ENCODE data around the gene HIGD1B. TPM values are rescaled to one million over a fixed set of nuclear protein-coding genes. Genes with fewer than 3 reads are reported as not detected.

Gene HIGD1B
- total RNA-seq = 1 to 10 TPM; 1.1 to 2.5 (median 1.5) TPM

DNA sequence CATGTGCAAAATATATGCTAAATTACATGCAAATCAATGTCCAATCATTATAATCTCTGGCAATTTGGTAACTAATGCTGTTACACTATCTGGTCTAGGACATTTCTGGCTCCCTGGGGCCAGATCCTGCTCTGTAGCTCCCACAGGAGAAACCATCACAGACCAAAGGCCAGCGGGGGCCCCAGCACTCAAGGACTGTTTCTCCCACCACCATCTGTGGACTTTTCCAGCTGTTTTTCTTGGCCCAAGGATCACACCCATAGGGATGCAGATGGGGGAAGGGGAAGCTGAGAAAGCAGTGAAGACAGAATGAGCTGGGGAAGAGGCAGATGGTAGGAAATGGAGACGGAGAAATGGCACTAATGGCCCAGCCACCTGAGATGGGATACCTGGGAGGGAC is at the start of gene HIGD1B:
TSS of gene HIGD1B (plus strand) at position 298 of the 400 bp plus-strand sequence. CDS start 270 bp downstream, outside the sequence.
- TF ChIP-seq EP300 (IDR thresholded peaks at IDR 0.05) (no peak), POLR2A (IDR thresholded peaks at IDR 0.05) (no peak), POLR2AphosphoS5 (IDR thresholded peaks at IDR 0.05) (no peak)
- TF ChIP-seq, protein P1, sequence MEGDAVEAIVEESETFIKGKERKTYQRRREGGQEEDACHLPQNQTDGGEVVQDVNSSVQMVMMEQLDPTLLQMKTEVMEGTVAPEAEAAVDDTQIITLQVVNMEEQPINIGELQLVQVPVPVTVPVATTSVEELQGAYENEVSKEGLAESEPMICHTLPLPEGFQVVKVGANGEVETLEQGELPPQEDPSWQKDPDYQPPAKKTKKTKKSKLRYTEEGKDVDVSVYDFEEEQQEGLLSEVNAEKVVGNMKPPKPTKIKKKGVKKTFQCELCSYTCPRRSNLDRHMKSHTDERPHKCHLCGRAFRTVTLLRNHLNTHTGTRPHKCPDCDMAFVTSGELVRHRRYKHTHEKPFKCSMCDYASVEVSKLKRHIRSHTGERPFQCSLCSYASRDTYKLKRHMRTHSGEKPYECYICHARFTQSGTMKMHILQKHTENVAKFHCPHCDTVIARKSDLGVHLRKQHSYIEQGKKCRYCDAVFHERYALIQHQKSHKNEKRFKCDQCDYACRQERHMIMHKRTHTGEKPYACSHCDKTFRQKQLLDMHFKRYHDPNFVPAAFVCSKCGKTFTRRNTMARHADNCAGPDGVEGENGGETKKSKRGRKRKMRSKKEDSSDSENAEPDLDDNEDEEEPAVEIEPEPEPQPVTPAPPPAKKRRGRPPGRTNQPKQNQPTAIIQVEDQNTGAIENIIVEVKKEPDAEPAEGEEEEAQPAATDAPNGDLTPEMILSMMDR (IDR thresholded peaks at IDR 0.05) = no peak
- Histone ChIP-seq H3K27me3 (no peaks in the 10 kb centered on the region), H3K27ac (peak within 1 kb of the TSS in 1 of 4 donors; percentile 17), H3K36me3 (peaks cover 0 to 36% of the 10 kb centered on the region in 2 donors), H3K4me1 (peaks cover 0 to 16% (median 0%) of the 10 kb centered on the region in 3 donors), H3K4me3 (no peak within 1 kb of the TSS), H3K9me3 (no peaks in the 10 kb centered on the region)
- 100% methylated on average over 1 of the region's 2 CpGs; no CpG with 5 or more reads in 1 of the 2 donors for WGBS, 2 donors (ENCODE audit: low coverage in 1 of 2)
- ATAC-seq = no peak

DNA sequence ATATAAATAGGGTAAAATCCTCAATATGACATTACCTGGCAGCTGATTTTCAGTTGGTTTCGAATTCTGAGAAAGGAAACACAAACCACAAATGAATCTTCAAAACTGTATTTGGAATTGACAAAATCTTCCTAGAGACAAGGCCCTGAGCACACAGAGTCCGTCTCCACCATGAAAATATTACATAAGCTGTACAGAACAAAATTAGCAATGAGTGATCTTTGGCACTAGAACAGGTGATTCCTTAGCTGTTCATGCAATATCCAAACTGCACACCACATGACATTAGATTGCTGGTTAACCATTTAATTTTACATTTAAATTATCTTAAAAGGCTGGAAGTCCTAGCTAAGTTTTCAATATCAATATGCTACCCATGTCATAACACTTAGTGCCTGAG is 49.3 kb upstream of the HIGD1B start:
- Histone ChIP-seq H3K9me3 (no peaks in the 10 kb centered on the region), H3K4me1 (peaks cover 7 to 86% (median 11%) of the 10 kb centered on the region in 3 donors), H3K27me3 (no peaks in the 10 kb centered on the region), H3K4me3 (peak overlapping the region in 1 of 2 donors; percentile 36), H3K27ac (peak overlapping the region; percentile 88 to 99 (median 90)), H3K36me3 (no peaks in the 10 kb centered on the region)
- no peak for ATAC-seq
- 48 to 64% methylated on average over 2 of the region's 2 CpGs for WGBS, 2 donors (ENCODE audit: low coverage in 1 of 2)
- TF ChIP-seq POLR2AphosphoS5 (IDR thresholded peaks at IDR 0.05) = peak; percentile 40
- TF ChIP-seq, protein P1 (IDR thresholded peaks at IDR 0.05) = no peak

DNA sequence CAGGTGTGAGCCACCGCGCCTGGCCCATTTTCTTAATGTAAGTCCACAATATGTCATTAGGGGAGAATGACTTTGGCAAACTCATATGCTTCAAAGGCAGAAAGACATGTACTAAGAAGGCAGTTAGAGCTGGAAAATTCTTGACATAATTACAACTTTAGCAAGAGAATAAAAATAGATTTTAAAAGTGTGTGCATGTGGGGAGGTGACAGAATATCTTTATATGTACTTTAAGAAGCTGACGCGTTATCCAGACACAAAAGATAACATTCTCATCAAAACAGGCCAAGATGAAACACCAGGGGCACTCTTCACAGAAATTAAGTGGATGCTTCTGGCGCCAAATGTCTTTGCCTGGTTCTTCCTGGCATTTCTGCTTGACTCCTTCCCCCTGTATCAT is 45.8 kb upstream of the HIGD1B start:
- TF ChIP-seq POLR2AphosphoS5 (IDR thresholded peaks at IDR 0.05) (peak; percentile 55), POLR2A (IDR thresholded peaks at IDR 0.05) (no peak)
- TF ChIP-seq, protein P1 (IDR thresholded peaks at IDR 0.05) = peak in 1 of 4 experiments; percentile 31
- peak; percentile 43 for ATAC-seq
- peaks cover 8 to 81% (median 10%) of the 10 kb centered on the region in 3 donors for H3K4me1 ChIP-seq
- no peaks in the 10 kb centered on the region for H3K27me3 ChIP-seq
- 43 to 44% methylated on average over 5 of the region's 5 CpGs for WGBS, 2 donors (ENCODE audit: low coverage in 1 of 2)
- H3K4me3 ChIP-seq = no peak overlapping the region
- no peaks in the 10 kb centered on the region for H3K9me3 ChIP-seq
- H3K36me3 ChIP-seq = peaks cover 0 to 10% of the 10 kb centered on the region in 2 donors
- H3K27ac ChIP-seq = peak overlapping the region; percentile 48 to 90 (median 85)

DNA sequence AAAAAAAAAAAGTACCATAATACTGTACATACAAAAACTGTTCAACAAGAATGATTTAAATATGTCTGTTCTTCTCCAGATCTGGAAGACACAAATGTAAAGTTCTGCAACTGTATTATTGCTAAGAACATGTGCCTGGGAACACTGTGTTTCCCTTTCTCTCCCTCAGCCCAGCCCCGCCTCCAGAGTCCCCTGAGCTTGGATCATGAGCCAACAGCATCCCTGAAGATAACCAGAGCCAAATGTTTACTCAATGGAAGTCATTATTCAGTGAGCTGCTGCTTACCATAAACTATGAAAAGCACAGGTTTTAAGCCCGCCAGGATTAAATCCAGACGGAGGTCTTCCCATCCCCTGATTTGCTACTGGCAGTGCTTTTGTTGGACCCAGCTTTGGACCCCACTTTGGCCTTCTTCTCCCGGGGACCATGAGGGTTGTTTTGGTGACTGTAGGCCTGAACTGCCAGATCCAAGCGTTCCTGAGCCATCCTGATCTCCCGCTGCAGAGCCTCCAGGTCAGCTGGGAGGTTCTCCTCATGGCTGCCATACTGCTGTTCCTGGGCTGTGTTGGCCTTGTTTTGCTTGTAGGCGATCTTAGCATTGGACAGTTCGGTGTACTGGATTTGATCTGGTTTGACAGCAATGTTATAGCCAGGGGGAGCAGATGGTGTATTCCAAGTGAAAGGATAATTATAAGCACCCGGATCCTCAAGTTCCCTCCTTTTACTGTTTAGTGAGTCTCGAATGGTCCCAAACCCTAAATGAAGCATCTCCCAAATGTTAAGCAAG is 43.2 kb upstream of the HIGD1B start:
- no peaks in the 10 kb centered on the region for H3K9me3 ChIP-seq
- WGBS, 2 donors (ENCODE audit: low coverage in 1 of 2) = 36 to 52% methylated on average over 3 to 7 of the region's 10 CpGs
- ATAC-seq = peak; percentile 86
- peak overlapping the region; percentile 75 to 90 (median 84) for H3K27ac ChIP-seq
- TF ChIP-seq POLR2AphosphoS5 (IDR thresholded peaks at IDR 0.05) = peak; percentile 95
- TF ChIP-seq, protein P1 (IDR thresholded peaks at IDR 0.05) = no peak
- peak; percentile 27 for TF ChIP-seq EP300 (IDR thresholded peaks at IDR 0.05)
- H3K4me3 ChIP-seq = no peak overlapping the region
- H3K36me3 ChIP-seq = peaks cover 0 to 10% of the 10 kb centered on the region in 2 donors
- peaks cover 8 to 71% (median 10%) of the 10 kb centered on the region in 3 donors for H3K4me1 ChIP-seq
- H3K27me3 ChIP-seq = no peaks in the 10 kb centered on the region
